ENCODE data around the gene TBCE. TPM values are rescaled to one million over a fixed set of nuclear protein-coding genes. Genes with fewer than 3 reads are reported as not detected.

The TBCE gene
- total RNA-seq = 17.2 TPM
- long read RNA-seq, full-length matches to known transcripts = 7 of 11 reads
- long read RNA-seq, partial matches to known transcripts = 2 of 11 reads
- long read RNA-seq, other reads (novel, unspliced or antisense) = 2 of 11 reads

DNA sequence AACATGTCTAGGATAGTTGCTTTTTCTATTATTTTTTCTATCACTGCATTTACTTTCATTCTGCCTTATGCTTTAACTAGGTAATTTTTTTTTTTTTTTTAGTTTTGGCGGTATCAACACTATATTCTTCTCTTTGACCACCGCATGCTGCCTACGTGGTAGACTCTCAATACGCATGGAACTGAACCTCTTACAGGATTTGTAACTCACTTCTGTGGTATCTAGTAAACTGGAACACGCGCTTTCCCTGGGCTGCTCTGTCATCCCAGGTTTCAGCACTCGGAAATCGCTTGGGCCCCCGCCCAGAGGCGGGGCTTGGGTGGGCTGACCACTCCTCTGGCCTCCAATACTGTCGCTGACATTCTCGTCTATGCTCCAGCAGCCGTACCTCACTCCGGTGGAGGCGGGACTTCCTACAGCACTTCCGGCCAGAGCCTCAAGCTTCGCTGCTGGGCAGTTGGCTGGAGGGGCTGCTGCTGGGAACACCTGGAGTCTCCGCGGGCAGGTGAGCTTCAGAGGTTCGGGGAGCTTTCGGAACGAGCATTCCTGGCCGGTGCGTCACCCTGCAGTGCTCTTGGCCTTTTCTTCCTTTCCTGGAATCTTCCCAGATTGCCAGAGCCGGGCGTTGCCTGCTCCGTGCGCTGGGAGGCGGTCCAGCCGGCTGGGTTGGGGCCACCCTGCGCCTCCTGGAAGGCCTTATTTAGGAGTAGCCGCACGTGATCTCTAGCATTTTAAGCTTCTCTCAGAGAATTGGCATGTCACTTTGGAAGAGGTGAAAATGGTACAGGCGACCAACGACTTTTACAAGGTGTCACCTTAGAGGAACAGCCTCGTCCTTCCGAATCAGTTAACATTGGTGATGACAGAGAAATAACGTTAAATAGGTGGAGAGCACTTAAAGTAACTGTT lies at the start of gene TBCE:
Gene TBCE, plus strand, starts transcription at position 428 of the 909 bp plus-strand sequence. CDS start 12,623 bp downstream, outside the sequence.
- DNase-seq = peak; percentile 97
- TF ChIP-seq CTCF (IDR thresholded peaks at IDR 0.05; ENCODE audit: borderline replicate concordance) = peak; percentile 26
- no peaks in the 10 kb centered on the region for H3K27me3 ChIP-seq (ENCODE audit: low read depth)
- intact Hi-C loops (cut with micrococcal nuclease) = no loop called here
- peaks cover 28% of the 10 kb centered on the region for H3K4me1 ChIP-seq
- peaks cover 6% of the 10 kb centered on the region for H3K36me3 ChIP-seq
- H3K4me3 ChIP-seq = peak within 1 kb of the TSS; percentile 94
- peak within 1 kb of the TSS; percentile 93 for H3K27ac ChIP-seq (replicated peaks)
- no peaks in the 10 kb centered on the region for H3K9me3 ChIP-seq (replicated peaks)

GRCh38 chr1:235319255-235319654 lies 48.0 kb upstream of the TBCE start:
- H3K4me3 ChIP-seq = no peak overlapping the region
- no peaks in the 10 kb centered on the region for H3K27me3 ChIP-seq (ENCODE audit: low read depth)
- H3K27ac ChIP-seq (replicated peaks) = no peak overlapping the region
- peaks cover 64% of the 10 kb centered on the region for H3K4me1 ChIP-seq
- TF ChIP-seq CTCF (IDR thresholded peaks at IDR 0.05; ENCODE audit: borderline replicate concordance) = no peak
- DNase-seq = no peak
- intact Hi-C loops (cut with micrococcal nuclease) = no loop called here
- H3K9me3 ChIP-seq (replicated peaks) = no peaks in the 10 kb centered on the region
- no peaks in the 10 kb centered on the region for H3K36me3 ChIP-seq

- Histone ChIP-seq H3K27ac (replicated peaks) (no peak overlapping the region), H3K4me1 (peaks cover 68% of the 10 kb centered on the region)
- intact Hi-C loops (cut with micrococcal nuclease) = loop anchor here (10.0 kb wide), 1 partner anchor 66 kb away; no protein-coding TSS in a partner anchor
These were observed 46.6 kb upstream of the TBCE start for GRCh38 chr1:235320521-235321179.

DNA sequence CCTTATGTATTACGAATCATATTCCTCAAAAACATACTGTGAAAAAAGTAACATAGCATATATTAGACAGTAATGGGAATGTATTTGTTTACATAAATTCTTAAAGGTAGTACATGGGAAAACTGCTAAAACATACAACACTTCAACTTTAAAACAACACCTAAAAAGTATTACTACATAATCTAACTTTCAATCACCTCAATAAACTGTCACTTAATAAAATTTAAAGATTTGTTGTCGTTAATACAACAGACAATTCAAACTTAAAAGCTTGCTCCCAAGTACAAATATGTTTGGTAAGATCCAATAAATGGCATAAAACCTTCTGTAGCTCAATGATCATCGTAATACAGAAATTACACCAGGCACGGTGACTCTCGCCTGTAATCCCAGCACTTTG lies 42.9 kb upstream of the TBCE start:
- Histone ChIP-seq H3K4me3 (no peak overlapping the region), H3K27ac (replicated peaks) (no peak overlapping the region), H3K36me3 (no peaks in the 10 kb centered on the region), H3K27me3 (ENCODE audit: low read depth) (no peaks in the 10 kb centered on the region), H3K4me1 (peaks cover 82% of the 10 kb centered on the region), H3K9me3 (replicated peaks) (no peaks in the 10 kb centered on the region)
- intact Hi-C loops (cut with micrococcal nuclease) = loop anchor here (10.0 kb wide), 1 partner anchor 69 kb away; no protein-coding TSS in a partner anchor
- DNase-seq = no peak
- TF ChIP-seq CTCF (IDR thresholded peaks at IDR 0.05; ENCODE audit: borderline replicate concordance) = no peak

More at GRCh38 chr1:235320521-235321179, 46.6 kb upstream of the TBCE start:
- no peaks in the 10 kb centered on the region for H3K9me3 ChIP-seq (replicated peaks)
- no peak for DNase-seq
- no peaks in the 10 kb centered on the region for H3K36me3 ChIP-seq
- H3K4me3 ChIP-seq = no peak overlapping the region
- TF ChIP-seq CTCF (IDR thresholded peaks at IDR 0.05; ENCODE audit: borderline replicate concordance) = no peak
- no peaks in the 10 kb centered on the region for H3K27me3 ChIP-seq (ENCODE audit: low read depth)

- Histone ChIP-seq H3K4me1 (peaks cover 89% of the 10 kb centered on the region), H3K9me3 (replicated peaks) (no peaks in the 10 kb centered on the region), H3K36me3 (no peaks in the 10 kb centered on the region), H3K27me3 (ENCODE audit: low read depth) (no peaks in the 10 kb centered on the region), H3K27ac (replicated peaks) (no peak overlapping the region), H3K4me3 (peak overlapping the region; percentile 96)
- DNase-seq = no peak
- intact Hi-C loops (cut with micrococcal nuclease) = loop anchor here (10.0 kb wide), 1 partner anchor 70 kb away; no protein-coding TSS in a partner anchor
- TF ChIP-seq CTCF (IDR thresholded peaks at IDR 0.05; ENCODE audit: borderline replicate concordance) = no peak
These were observed 42.1 kb upstream of the TBCE start for GRCh38 chr1:235325139-235325538.
